ENCODE measurements around the gene SMIM33. TPM values are rescaled to one million over a fixed set of nuclear protein-coding genes. Genes with fewer than 3 reads are reported as not detected.

SMIM33 gene
- total RNA-seq, 4 donors from 2014 or later = not detected

GRCh38 chr5:139458580-139459407, 12.0 kb upstream of the SMIM33 start:
- no peak for TF ChIP-seq CTCF (IDR thresholded peaks at IDR 0.05; ENCODE audit: low read depth)

GRCh38 chr5:139459451-139459934, 11.3 kb upstream of the SMIM33 start:
- TF ChIP-seq CTCF (IDR thresholded peaks at IDR 0.05; ENCODE audit: low read depth) = no peak

- TF ChIP-seq CTCF (IDR thresholded peaks at IDR 0.05; ENCODE audit: low read depth) = no peak
Observed at GRCh38 chr5:139460455-139460854, 10.3 kb upstream of the SMIM33 start.

- no peak for TF ChIP-seq CTCF (IDR thresholded peaks at IDR 0.05; ENCODE audit: low read depth)
Observed at GRCh38 chr5:139461176-139461575, 9.6 kb upstream of the SMIM33 start.

GRCh38 chr5:139461698-139462097, 9.1 kb upstream of the SMIM33 start:
- TF ChIP-seq CTCF (IDR thresholded peaks at IDR 0.05; ENCODE audit: low read depth) = no peak

DNA sequence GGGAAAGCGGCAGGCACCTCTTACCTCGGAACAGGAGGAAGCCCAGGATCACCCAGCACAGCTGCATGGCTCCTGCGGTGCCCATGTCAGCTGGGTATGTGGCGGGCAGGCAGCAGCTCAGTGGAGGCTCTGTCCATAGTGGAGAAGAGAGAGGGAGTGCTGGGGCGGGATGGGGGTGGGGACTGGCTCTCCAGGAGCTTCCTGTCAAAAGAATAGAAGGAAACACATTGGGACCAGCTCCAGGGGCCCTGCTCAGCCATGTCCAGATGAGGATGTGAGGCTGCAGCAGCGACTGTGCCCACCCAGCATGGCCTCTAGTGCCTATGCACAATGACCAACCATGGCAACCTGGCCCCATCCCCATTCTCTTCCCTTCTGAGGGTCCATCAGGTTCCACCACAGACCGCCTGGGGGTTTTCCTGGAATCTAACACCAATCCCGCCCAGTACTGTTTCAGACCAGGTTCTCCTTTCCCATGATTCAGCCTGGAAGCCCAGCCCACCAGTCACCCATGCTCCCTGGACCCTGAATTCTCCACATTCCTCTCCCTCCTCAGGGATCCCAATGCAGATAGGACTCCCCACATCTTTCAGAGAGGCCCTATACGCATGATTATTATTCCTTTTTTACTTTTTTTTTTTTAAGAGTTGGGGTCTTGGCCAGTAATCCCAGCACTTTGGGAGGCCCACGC, 8.1 kb upstream of the SMIM33 start, which contains the start of gene ECSCR:
TSS of gene ECSCR (minus strand) at position 158 of the 691 bp plus-strand sequence. CDS start at position 85, 73 bp downstream.
- TF ChIP-seq CTCF (IDR thresholded peaks at IDR 0.05; ENCODE audit: low read depth) = no peak

DNA sequence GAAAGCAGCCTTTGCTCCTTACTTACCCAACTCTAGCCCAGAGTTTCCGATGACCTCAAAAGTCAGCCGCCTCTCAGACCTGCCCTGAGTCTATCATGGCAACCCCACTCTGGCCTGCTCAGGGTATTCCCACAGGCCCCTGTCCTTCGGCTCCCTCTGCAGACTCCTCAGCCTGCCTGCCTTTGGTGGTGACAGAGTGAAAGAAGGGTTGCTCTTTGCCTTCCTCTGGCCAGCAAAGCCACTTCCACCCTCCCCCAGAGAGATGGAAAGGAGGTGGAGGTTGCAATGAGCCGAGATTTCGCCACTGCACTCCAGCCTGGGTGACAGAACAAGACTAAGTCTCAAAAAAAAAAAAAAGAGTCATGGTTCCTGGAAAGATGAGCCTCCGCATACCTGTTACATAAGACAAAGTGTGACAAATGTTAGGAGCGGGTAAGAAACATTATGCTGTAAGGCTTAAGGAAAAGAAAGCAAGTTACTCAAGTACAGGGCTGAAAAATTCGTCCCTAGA, 2.3 kb upstream of the SMIM33 start:
- TF ChIP-seq CTCF (IDR thresholded peaks at IDR 0.05; ENCODE audit: low read depth) = no peak

Measured in subcutaneous adipose tissue (tissue), 4 donors.